ENCODE measurements around the gene LPIN2.

DNA sequence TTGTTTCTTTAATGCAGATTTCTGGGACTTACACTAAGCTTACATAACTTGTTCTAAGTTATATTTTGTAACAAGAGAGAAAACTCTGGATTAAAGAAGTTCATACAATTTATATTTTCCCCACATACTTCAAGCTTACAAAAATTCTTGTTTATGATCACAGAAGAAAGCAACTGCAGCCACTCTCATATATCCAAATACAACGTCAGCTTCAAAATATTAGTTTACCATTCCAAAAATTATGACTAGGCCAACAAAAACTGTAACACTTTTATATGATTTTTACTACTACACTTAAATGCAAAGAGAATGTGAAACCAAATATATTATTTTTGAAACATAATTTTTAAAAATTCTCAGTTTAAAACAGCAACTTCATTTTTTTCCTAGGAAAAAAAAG lies 30.9 kb downstream of the LPIN2 start:
- TF ChIP-seq, protein P1, sequence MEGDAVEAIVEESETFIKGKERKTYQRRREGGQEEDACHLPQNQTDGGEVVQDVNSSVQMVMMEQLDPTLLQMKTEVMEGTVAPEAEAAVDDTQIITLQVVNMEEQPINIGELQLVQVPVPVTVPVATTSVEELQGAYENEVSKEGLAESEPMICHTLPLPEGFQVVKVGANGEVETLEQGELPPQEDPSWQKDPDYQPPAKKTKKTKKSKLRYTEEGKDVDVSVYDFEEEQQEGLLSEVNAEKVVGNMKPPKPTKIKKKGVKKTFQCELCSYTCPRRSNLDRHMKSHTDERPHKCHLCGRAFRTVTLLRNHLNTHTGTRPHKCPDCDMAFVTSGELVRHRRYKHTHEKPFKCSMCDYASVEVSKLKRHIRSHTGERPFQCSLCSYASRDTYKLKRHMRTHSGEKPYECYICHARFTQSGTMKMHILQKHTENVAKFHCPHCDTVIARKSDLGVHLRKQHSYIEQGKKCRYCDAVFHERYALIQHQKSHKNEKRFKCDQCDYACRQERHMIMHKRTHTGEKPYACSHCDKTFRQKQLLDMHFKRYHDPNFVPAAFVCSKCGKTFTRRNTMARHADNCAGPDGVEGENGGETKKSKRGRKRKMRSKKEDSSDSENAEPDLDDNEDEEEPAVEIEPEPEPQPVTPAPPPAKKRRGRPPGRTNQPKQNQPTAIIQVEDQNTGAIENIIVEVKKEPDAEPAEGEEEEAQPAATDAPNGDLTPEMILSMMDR (IDR thresholded peaks at IDR 0.05): no peak
- TF ChIP-seq POLR2A (IDR thresholded peaks at IDR 0.05): no peak

Data from breast epithelium (tissue), 3 donors.